HG02759 (cell line): ENCODE measurements around the gene GBX2.

Experiments
- ATAC-seq: cut with Tn5 transposase; IDR thresholded peaks from one replicate; pipeline ENCODE4 v1.9.1; 2021; ENCODE audit warnings: mild to moderate bottlenecking, moderate library complexity; ENCODE audit not compliant: unreplicated experiment

The GBX2 gene

DNA sequence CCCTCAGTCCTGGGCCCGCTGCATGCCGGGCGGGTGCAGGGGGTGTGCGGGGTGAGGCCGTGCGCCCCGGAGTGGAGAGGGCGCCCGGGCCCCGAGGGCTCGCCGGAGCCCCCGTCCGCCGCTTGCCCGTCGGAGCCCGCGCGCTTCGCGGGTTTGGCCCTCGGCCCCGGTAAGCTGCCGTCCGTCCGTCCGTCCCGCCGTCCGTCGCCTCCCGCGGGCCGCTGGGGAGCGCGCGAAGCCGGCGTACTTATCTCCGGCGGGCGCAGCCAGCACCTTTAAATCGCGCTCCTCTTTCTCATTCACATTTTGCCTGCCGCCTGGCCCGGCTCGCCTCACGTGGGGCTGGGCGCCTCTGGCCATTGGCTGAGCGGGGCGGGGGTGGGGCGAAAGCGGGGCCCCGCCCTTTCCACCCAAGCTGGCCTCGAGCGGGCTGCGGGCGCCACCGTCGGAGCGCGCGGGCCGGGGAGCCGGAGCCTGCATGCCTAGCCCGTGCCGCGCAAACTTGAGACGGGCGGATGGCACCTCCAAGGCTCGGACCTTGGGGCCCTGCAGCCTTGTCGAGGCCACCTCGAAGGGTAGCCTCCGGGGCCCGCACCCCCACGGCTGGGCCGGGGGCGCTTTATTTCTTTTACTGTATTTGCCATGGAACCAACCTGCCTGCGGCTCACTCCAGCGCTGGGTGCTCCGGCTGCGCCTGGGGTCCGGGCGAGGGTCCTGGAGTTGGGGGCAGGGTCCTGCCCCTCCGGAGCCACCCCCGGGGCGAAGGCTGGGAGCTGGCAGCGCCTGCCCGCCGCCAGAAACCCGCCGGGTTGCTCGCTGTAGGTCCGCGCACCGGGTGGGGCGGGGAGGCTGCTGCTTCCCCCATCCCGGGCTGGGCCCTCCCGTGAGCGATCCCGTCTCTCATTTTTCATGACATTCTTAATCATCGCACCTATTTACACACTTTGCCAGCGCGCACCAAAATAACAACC lies at the start of gene GBX2:
Gene GBX2 (minus strand): TSS at position 277 of the 971 bp plus-strand sequence. CDS start 415 bp downstream, outside the sequence.
- no peak for ATAC-seq

GRCh38 chr2:236217926-236218325 lies 49.7 kb upstream of the GBX2 start:
- no peak for ATAC-seq

GRCh38 chr2:236216711-236217110 lies 48.5 kb upstream of the GBX2 start:
- no peak for ATAC-seq

DNA sequence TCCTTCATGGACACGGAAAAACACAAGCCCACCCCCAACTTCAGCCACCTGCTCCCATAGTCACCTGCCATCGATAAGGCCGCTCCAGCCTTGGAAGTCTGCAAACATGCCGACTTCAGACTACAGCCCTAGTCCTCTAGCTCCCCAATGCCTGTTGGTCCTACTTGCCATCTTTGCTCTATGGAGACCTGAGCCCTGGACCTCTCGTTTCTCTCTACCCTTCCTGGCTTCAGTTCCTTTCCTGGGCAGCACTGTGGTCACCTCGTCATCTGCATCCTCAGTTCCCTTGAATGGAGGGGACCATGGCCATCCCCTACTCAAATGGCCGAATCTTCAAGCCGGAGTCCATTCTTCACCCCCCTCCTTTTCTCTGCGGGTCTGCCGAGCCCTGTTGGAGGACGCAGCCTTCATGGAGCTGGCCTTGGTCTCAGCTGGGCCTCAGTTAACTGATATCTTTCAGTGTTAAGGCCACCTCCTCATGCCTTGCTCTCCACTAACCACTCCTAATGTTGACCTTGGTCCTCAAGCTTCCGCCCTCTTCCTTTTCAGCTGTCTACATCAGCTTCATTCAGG lies 47.7 kb upstream of the GBX2 start:
- ATAC-seq, result no peak

- no peak for ATAC-seq
These were observed 47.0 kb upstream of the GBX2 start for GRCh38 chr2:236215196-236215595.

DNA sequence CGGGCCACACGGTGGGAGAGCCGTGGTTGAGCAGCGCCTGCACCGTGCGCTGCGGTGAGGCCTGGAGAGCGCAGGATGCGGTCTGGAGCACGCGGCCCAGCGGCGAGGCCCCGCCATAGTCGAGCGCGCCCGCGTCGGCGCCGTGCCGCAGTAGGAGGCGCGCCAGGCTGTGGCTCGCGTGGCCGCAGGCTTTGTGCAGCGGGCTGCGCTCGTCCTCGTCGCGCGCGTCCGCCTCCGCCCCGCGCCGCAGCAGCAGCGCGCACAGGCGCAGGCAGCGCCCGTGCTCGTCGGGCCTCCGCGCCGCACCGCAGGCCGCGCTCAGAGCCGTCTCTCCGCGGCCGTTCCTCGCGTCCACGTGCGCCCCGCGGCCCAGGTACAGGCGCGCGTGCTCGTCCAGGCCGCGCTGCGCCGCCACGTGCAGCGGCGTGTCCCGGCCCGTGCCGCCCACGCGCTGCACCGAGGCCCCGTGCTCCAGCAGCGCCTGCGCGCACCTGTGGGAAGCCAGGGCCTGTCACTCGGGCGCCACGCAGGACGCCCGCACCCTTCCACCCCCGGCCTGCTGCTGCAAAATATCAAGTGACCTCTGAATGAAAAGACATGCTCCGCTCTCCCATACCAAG lies 46.3 kb upstream of the GBX2 start:
- ATAC-seq, result no peak

DNA sequence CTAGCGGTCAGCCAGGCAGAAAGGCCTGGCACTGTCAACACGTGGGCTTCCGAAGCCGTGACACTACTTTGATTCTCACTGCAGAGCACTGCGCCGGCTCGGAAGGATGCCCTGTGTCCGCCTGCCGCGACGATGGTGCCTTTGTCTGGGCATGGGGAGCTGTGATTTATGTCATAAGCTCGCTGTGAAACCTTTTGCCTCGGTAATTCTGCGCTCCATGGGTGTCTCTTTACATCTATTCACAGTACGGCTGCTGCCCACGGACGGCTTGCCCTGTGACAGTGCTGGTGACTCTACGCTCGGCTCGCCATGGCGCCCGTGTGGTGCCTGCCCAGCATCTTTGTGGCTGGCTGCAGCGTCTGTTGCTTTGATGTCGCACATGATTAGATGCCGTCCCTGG lies 43.1 kb upstream of the GBX2 start:
- no peak for ATAC-seq

DNA sequence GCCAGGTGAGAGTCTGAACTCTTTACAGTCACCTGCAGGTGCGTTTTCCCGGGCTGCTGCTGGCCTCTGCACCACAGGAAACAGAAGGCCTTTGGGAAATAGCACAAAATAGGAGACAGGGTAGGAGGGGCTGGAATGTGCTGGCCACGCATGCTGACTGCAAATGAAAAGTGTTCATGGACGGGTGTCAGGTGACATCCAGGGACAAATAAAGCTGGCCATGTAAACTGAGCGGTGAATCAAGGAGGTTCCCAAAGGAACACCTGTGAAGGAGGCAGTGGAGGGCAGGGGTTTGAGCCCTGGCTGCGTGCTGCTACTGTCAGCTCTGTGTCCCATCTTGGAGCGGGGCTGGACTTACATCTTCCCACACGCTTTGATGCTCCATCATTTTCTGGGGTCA lies 42.4 kb upstream of the GBX2 start:
- no peak for ATAC-seq

- no peak for ATAC-seq
These were observed 41.8 kb upstream of the GBX2 start for GRCh38 chr2:236209996-236210395.

- no peak for ATAC-seq
These were observed 41.3 kb upstream of the GBX2 start for GRCh38 chr2:236209535-236209934.

DNA sequence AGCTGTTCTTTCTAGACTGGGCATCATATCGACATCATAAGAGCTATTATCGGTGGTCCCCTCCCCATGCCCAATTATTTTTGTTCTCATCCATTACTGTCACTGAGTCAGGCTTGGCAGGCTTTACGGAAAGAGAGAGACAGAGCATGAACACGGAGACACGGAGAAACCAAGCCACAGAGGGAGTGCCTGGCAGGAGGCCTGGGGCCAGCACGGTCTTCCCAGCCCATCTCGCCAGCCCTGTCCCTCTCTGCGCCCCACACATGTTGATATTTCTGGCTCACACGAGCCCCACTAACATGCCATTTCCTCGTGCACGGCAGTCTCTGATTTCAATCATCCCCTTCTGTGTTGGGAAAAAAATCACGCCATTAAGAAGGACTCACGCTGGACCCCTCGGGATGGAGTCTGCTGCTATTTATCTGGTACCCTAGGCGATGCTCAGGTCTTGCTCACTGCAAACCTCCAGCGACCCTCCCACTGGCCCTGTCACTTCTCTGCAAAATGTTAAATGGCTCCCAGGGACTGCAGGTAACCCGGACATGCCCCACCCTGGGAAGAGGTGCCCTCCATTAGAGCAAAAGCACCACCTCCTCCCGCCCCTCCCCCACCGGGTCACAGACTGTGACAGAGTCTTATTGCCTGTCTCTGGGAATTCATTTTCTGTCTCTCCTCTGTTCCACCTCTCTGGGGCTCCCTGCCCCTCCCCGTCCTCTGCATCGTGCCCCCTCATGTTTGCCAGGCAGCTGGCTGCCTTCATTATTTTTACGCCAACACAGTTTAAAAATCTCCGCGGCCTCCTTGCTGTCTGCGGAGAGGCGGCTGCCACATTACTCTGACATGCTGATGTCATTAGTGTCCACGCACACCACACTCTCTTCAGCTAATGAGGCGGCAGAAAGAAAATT lies 40.1 kb upstream of the GBX2 start:
- ATAC-seq, result no peak

GRCh38 chr2:236207472-236207871 lies 39.3 kb upstream of the GBX2 start:
- no peak for ATAC-seq

GRCh38 chr2:236205867-236206645 lies 37.9 kb upstream of the GBX2 start:
- ATAC-seq, result no peak

GRCh38 chr2:236204953-236205352 lies 36.8 kb upstream of the GBX2 start:
- ATAC-seq, result no peak

GRCh38 chr2:236200378-236200777 lies 32.2 kb upstream of the GBX2 start:
- no peak for ATAC-seq

DNA sequence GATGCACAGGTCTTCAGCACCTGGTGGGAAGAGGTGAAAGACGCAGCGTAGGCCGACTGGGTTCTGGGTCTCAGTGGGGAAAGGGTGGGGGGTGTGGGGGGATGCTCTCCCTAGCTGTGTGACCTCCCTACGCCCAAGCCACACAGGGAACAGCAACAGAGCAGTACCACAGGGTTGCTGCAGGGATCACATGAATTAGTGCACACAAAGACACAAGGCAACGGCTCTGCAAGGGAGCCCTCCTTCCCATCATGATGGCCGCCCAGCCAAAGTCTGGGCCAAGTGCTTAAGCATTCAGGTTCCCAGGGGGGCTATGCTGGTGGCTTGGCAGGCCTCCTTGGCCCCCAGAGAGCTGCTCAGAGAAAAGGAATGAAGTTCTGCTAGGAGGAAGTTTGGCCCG lies 28.2 kb upstream of the GBX2 start:
- no peak for ATAC-seq

GRCh38 chr2:236195726-236196125 lies 27.5 kb upstream of the GBX2 start:
- no peak for ATAC-seq

GRCh38 chr2:236194786-236195185 lies 26.6 kb upstream of the GBX2 start:
- ATAC-seq, result no peak

DNA sequence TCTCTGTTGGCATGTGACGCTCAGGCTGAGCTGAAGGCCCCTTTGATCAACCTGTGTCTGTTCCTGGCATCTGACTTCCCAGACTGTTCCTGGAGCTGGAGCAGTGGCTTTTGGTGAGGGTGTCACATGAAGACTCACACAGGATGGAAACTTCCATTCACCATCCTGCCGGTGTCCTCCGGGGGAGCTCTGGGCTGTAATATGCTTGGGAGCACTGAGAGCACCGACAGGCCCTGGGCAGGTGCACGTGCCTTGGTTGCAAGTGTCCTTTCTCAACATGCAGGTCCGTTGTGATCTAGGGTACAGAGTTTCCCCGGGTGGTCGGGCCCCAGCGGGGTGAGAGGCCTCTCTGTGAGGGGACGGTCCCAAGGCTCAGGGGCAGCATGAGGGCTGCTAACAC lies 24.8 kb upstream of the GBX2 start:
- ATAC-seq, result no peak

DNA sequence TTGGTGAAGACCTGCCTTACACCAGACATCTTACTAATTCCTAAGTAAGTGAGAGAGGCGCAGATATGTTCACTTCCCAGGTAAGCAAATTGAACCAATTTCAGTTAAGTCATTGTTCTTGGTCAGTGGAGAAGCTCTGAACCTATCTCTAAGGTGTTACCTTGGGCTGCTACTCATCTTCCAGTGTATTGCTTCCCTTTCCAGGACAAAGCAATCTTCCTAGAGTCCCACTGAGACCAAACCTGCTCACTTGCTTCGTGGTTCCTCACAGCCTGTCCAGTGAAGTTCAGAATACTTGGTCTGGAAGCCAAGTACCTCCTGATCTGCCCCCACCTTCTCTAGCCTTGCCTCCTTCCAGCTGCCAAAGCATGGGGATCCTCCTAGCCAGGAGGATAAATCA lies 22.5 kb upstream of the GBX2 start:
- ATAC-seq, result no peak
